Measurements from ENCODE around the gene MEP1A.

DNA sequence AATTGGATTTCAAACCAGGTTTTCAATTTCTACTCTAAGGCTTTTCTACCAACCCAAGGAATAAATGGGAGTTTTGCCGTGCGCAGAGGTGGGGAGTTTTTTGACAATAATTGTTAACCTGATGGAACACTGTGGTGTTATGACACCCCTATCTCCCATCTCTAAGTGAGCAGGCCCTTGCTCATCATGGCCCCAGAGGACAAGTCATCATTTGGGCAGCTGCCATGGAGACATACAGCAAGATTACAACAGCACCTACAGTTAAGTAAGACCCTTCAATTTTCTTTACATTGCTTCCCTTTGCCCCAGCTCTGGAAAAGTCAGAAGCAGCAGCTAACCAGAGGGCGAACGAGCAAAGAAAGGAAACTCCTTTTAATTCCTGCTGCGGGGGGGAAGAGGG is 74.2 kb downstream of the MEP1A start:
- TF ChIP-seq, protein P1, sequence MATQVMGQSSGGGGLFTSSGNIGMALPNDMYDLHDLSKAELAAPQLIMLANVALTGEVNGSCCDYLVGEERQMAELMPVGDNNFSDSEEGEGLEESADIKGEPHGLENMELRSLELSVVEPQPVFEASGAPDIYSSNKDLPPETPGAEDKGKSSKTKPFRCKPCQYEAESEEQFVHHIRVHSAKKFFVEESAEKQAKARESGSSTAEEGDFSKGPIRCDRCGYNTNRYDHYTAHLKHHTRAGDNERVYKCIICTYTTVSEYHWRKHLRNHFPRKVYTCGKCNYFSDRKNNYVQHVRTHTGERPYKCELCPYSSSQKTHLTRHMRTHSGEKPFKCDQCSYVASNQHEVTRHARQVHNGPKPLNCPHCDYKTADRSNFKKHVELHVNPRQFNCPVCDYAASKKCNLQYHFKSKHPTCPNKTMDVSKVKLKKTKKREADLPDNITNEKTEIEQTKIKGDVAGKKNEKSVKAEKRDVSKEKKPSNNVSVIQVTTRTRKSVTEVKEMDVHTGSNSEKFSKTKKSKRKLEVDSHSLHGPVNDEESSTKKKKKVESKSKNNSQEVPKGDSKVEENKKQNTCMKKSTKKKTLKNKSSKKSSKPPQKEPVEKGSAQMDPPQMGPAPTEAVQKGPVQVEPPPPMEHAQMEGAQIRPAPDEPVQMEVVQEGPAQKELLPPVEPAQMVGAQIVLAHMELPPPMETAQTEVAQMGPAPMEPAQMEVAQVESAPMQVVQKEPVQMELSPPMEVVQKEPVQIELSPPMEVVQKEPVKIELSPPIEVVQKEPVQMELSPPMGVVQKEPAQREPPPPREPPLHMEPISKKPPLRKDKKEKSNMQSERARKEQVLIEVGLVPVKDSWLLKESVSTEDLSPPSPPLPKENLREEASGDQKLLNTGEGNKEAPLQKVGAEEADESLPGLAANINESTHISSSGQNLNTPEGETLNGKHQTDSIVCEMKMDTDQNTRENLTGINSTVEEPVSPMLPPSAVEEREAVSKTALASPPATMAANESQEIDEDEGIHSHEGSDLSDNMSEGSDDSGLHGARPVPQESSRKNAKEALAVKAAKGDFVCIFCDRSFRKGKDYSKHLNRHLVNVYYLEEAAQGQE (IDR thresholded peaks at IDR 0.05) = no peak
- TF ChIP-seq, protein P2, sequence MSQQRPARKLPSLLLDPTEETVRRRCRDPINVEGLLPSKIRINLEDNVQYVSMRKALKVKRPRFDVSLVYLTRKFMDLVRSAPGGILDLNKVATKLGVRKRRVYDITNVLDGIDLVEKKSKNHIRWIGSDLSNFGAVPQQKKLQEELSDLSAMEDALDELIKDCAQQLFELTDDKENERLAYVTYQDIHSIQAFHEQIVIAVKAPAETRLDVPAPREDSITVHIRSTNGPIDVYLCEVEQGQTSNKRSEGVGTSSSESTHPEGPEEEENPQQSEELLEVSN (IDR thresholded peaks at IDR 0.05; ENCODE audit: borderline replicate concordance, low read depth) = no peak

Measured in A549 (cell line).